KBM-7 (cell line): ENCODE results near the gene ABT1.
"Not testable (repeated sequence)": the region's sequence is repeated elsewhere in the genome, so short reads cannot be mapped to it uniquely, and the experiment has no call there.

Experiments used
- DNase-seq: peaks from one replicate; pipeline ENCODE4 v3.0.0-alpha.2; 2015
- in situ Hi-C: fragments of 300-500 bp; cut with MboI; formaldehyde crosslinking; loops from 2 replicates; pipeline ENCODE4 v1.14.3; 2020; ENCODE audit warnings: low sequenced_read_pairs, low pct_unique_long_range_greater_than_20kb, mixed read lengths

ABT1 gene

DNA sequence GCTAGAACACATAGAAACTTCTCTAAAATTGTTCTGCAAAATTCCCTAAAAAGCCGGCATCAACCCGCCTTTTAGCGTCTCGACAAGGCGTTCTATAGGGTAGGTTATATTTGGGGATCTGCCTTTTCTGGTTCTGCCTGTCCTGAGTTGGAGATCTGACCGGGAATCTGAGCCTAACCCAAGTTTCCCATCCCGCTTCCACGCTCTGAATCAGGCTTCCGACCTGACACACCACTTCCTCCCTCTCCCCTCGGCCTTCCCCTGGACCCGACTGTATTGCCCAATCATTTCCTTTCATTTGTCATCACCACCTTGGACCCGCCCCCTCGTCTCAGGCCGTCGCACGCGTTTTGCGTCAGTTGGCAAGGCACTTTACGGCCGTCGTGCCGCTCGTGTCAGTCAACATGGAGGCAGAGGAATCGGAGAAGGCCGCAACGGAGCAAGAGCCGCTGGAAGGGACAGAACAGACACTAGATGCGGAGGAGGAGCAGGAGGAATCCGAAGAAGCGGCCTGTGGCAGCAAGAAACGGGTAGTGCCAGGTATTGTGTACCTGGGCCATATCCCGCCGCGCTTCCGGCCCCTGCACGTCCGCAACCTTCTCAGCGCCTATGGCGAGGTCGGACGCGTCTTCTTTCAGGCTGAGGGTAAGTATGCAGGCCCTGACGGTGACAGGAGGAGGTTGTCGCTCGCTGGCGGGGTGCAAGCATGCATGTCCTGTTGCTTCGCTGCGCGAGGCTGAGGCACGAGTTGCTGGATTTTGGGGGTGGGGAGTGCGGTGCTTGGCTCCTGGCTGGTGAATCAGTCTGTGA lies at the start of gene ABT1:
TSS of gene ABT1 (plus strand) at position 375 of the 810 bp plus-strand sequence. CDS start at position 405, 30 bp downstream.
- peak; percentile 98 for DNase-seq
- in situ Hi-C loops, result no loop called here

DNA sequence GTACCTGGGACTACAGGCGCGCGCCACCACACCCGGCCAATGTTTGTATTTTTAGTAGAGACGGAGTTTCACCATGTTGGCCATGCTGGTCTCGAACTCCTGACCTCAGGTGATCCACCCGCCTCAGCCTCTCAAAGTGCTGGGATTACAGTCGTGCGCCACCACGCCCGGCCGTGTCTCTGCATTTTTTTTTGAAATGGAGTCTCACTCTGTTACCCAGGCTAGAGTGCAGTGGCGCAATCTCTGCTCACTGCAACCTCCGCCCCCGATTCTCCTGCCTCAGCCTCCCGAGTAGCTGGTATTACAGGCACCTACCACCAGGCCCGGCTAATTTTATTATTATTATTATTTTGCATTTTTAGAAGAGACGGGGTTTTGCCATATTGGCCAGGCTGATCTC lies 49.4 kb upstream of the ABT1 start:
- in situ Hi-C loops, result loop anchor here (25.0 kb wide), 1 partner anchor 210 kb away; no protein-coding TSS in a partner anchor

DNA sequence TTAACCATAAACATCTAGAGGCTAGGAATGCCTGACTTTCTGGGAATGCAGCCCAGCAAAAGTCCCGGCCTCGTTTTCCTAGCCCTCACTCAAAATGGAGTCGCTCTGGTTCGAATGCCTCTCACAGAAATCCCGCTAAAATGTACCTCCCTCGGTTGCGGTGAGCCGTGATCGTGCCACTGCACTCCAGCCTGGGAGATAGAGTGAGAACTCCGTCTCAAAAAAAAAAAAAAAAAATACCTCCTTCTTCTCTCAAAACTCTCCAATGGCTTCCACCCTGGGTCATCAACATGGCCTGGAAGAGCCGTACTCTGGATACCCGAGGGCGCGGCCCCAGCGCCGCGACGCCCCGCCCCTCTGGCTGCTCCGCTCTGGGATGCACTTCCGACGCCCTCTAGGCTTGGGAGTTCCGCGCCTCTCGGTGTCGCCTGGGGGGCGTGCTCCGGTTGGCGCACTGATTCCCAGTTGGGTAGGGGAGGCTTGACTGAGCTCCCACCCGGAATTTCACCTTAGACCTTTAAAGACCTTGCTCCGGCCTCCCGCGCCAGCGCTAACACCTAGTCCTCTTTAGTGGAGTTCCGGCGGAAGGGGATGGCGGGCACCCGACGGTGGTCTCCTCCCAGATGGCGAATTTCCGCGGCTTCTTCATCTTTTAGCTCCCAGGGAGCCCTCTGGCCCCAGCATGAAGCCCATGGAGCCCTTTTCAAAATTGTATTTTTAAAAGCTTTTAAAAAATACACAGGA lies 46.3 kb upstream of the ABT1 start:
- in situ Hi-C loops, result no loop called here
- peak; percentile 67 for DNase-seq

More for the DNA sequence above, 49.4 kb upstream of the ABT1 start:
- DNase-seq, result not testable (repeated sequence)

DNA sequence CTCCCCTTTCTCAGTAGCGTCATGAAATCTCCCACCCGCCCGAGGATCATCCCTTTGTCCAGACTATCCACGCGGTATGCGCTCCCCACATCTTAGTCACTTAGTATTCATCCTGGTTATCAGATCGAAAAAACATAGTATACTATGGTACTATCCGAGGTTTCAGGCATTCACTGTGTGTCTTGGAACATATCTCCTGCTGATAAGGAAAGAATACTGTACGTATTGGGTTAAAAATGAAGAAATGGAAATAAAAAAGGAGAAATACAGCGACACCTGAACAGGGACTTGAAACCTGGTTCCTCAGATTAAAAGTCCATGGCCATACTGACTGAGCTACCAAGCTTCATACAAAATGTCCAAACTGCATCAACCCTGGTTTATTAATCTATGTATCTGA lies 44.5 kb upstream of the ABT1 start:
- no peak for DNase-seq
- in situ Hi-C loops, result no loop called here

DNA sequence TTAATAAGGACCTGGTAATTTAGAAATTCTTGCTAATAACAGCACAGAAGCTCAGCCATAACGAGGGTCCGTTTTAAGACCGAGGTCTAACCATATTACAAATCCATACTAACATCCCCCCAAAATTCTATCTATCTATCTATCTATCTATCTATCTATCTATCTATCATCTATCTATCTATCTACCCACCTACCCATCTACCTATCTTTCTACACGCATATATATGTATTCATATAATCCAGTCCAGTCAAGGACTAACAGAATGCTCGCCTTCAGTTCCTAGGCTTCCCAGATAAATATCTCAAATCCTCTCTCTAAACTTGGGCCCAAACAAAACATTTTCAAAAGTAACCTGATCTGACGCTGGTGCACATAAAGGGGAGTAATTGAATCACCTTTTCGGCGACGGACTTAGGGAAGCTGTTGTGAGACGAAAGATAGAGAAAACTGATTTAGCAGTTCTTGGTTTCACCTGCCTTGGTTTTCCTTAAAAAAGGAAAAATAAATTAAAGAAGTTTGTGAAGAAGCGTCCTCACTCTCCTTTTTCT lies 44.0 kb upstream of the ABT1 start:
- in situ Hi-C loops, result no loop called here
- no peak for DNase-seq

DNA sequence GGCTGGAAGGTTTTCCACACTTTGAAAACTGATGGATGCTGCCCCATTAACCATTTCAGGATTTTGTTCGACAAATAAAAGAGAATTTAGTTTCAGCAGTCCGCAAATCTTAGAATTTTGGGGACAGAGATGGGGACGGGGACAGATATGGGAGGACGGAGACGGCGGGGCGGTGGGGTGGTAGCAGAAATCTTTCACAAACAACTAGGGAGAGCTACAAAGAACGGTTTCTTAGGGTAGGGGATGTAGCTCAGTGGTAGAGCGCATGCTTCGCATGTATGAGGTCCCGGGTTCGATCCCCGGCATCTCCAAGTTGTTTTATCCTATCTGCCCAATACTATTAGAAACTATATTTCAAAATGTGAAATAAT lies 43.5 kb upstream of the ABT1 start:
- in situ Hi-C loops, result no loop called here
- peak; percentile 92 for DNase-seq

DNA sequence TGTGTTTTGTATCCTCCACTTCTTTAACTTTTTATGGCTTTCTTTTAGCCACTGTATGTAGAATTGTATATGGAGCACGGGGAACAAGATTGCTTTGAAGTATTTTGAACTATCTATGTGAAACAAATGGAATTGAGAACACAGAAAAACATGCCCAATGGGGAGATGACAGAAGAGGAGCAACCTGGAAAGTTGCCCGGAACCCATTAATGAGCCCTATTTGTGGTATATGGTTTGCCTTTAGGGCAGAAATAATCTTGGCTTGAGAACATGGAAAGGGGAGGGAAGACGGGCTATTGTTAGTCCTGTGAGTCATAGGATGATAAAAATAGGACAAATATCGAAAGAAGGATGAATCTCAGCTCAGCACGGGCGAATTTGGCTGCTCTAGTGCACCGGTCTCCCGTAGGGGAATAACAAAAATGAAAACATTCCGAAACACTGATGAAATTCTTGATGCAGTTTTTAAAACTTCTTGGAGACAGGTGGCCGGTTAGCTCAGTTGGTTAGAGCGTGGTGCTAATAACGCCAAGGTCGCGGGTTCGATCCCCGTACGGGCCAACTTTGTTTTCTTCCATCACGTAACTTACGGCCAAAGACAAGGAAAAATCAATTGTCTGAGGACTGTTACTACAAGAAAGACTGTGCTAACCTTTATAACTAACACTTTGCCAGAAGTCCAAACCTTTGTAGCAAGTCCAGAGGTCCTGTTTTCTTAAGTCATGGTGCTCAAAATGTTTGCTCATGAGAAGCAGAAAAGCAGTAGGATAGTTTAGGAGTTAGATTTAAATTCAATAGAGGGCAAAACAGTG lies 42.9 kb upstream of the ABT1 start:
- in situ Hi-C loops, result no loop called here
- peak; percentile 94 for DNase-seq

DNA sequence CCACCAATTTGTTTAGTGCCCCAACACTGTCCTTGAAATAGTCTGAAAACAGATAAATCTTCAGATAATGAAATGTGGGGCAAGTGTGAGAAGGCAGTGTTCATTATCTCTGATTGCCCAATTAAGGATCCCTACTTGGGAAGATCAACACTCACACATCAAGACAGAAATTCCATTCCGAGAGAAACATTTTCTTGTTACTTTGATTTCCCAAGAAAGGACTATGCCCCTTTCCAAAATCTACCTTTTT lies 42.4 kb upstream of the ABT1 start:
- in situ Hi-C loops, result no loop called here
- DNase-seq, result no peak

DNA sequence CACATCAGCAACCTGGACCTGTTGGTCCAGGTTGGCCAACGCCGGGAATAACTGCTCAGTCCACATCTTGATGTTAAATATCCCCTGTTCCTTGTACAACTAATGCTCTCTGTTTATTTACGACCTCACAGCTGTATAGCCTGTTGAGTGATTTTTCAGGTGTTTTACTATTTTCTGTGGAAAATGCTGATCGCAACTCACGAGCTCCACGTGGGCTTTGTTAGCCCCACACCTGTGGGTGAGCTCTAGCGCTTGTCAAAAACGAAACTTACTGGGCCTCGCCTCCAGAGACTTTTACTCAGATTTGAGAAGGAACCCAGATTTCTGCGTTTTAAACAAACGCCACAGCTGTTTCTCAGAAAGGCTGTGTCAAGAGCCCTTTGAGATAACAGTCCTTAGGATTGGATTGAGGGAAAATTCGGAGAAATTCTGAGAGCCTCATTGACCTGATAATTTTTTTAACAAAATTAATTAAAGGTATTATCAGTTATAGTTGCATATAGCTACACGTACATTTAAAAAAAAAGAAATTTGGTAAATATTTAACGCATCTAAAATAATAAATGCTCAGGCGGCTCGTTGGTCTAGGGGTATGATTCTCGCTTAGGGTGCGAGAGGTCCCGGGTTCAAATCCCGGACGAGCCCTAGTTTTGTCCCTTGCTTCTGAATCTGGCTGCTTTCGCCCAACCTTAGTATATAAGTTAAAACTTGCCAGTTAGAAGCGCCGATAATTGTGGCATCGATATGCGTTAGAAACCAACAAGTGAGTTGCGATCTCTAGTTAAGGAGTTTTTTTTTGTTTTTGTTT lies 41.9 kb upstream of the ABT1 start:
- DNase-seq, result peak; percentile 92
- in situ Hi-C loops, result no loop called here

DNA sequence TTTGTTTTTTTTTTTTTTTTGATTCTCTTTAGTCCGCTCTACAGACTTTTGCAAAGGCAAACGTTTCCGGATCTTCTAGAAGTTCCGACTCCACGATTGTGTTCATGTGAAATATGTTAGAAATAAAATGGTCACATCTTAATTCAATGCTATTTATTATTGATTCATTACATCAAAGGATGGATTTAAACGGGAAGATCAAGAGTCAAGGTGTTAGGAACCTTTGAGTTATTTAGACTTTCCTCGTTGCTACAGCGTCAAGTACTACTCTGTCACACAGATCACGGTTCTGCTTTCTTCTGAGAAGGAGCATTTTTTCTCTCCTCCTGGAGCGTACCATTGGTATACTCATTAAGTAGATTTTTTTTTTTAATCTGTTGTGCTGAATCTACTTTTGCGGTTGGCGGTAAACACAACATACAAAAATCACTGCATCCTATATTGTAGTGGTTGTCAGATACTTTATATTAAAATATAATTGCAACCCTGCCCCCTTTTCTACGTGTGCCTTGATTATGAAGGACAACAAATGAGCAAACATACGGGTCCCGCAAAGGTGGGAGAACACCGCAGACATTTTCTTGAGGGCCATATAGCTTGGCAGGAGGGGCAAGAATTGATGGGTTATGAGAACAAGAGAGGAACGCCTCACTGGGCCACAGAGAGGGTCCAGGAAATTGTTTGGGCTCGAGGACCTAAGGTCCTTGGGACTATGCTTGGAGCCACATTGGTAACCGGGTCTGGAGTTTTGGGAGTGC lies 41.1 kb upstream of the ABT1 start:
- in situ Hi-C loops, result no loop called here
- DNase-seq, result peak; percentile 46

DNA sequence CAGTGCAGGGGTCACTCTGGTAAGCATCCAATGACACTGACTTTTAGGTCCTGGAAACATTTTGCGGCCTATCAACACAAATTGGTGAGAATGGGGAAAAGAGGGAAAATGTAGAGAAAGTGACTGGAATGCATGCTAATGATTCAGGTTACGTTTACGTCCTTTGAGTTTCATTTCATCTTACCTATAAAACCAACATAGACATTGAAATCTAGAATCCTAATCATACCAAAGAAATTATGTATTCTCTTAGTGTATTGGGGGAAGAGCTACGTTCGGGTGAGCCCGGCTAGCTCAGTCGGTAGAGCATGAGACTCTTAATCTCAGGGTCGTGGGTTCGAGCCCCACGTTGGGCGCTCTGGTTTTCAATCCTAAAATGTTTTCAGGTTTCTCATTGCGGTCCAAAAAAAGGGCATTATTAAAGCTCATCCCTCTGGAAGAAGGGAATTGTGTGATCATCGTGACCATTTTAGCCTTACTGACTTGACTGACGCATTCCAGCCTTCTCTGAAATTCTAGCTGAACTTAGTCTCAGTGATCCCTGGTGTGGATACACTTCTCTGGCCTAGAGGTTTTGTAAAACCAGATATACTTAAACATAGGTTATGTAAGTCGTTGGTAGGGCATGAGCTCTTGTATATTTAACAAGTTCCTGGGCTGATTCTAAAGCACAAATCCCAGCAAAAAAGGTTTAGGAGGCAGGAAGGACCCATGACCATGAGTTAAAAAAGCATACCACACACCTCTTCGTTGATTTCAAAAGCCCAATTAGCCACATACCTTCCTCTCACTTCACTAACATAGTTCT lies 40.3 kb upstream of the ABT1 start:
- peak; percentile 85 for DNase-seq
- in situ Hi-C loops, result no loop called here

DNA sequence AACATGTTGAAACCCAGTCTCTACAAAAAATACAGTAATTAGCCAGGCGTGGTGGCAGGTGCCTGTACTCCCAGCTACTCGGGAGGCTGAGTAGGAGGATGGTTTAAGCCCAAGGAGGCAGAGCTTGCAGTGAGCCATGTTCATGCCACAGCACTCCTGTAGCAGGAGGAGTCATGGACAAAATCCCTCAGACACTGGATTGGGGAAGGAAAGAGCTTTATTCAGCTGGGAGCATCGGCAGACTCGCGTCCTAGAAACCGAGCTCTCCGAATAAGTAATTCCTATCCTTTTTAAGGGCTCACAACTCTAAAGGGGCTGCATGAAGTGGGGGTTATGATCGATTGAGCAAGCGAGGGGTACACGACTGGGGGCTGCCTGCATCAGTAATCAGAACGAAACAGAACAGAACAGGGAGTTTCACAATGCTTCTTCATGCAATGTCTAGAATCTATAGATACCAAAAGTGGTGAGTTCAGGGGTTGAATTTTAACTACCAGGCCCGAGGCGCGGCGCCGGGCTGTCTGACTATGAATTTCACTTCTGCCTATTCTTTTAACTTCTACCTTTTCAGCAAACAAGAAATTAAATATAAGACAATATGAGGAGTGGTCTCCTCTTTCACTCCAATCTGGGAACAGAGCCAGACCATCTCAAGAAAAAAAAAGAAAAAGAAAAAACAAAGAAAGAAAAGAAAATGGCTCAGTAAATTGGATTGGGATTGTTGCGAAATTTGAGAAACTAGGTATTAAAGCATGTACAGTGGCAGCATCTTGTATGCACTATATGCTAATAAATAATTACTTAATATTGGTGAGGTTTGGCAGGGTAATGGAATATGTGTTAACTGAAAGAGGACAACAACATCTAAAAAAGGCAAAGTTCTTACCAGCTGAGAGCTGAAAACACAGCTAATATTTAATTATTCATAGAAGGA lies 35.0 kb upstream of the ABT1 start:
- DNase-seq, result no peak
- in situ Hi-C loops, result no loop called here

DNA sequence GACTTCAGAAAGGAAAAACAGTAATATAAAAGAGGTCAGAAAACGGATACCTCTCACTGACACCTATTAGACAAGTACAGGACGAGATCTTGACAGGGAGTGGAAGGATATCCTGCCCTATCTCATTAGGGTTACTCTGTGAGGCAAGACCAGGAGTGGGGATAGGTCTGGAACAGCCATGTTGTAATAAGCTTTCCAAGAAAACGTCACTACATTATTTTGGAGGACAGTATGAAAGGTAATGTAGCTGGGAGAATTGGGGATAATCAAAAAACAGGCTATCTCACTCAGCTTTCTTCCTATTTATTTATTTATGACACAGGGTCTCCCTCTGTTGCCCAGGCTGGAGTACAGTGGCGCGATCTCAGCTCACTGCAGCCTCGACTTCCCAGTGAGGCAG lies 33.3 kb upstream of the ABT1 start:
- in situ Hi-C loops, result no loop called here
- DNase-seq, result no peak

DNA sequence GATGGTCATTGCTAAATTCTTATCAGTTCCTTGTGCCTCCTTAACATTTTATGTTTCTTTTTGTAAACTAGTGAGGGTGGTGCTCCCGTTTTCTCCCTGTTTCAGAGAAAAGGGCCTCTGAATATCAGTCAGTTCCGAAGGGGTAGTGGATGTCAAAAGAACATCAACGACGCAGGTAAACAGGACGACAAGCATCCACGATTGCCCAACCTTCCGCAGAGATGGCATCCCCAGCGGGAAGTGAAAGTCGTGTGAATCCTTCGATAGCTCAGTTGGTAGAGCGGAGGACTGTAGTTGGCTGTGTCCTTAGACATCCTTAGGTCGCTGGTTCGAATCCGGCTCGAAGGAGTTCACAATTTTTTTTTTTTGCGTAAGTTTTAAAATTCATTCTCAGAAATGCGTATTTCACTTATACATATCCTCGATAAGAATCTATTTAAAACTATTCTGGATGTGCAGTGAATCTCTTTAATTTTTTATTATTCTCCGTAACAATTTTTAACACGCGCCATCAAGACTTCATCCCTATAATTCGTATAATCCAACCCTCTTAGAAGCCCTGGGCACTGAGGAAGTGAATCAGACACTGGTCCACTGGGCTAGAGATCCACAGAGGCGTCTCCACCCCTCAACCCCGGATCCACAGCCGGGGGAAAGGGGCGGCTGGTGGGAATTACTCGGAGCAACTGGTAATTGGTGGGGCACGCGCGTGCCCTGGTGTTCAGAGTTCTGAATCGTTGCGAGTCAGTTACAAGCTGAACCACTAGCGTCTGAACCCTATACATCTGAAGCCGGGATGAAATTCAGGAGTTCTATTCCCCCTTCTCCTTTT lies 27.9 kb upstream of the ABT1 start:
- in situ Hi-C loops, result no loop called here
- DNase-seq, result peak; percentile 95

DNA sequence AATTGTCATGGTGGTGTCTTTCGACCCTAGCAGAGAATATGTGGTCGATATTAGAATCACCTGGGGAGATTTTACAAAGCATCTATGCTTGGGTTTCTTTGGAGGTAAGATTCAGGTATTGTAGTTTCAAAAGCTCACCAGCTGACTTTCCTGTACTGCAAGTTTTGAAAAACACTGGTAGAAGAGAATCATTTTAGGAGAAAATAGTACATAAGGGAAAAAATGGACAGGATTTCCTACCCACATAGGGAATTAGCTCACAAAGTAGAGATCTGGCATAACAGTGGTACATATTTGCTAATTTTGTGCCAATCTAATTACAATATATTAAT lies 27.4 kb upstream of the ABT1 start:
- in situ Hi-C loops, result no loop called here
- no peak for DNase-seq
